Smooth muscle cell (in vitro differentiated cells): ENCODE results near the gene MYMK. TPM values are rescaled to one million over a fixed set of nuclear protein-coding genes. Genes with fewer than 3 reads are reported as not detected.

Experiments used
- DNase-seq: peaks from one replicate; lab custom pipeline; 2025; ENCODE audit not compliant: unreplicated experiment; lab: John Stamatoyannopoulos, UW
- H2AFZ ChIP-seq: fragments of 200-600 bp; sonication (generic); 2 replicates; pipeline ENCODE4 v1.6.0; 2016; ENCODE audit warnings: antibody characterized with exemption, low read depth, mild to moderate bottlenecking
- H3F3A ChIP-seq: fragments of 200-600 bp; sonication (generic); 2 replicates; pipeline ENCODE4 v1.6.0; 2017; ENCODE audit warnings: antibody characterized with exemption, low read depth
- H3K27ac ChIP-seq: fragments of 200-600 bp; sonication (generic); 2 replicates; pipeline ENCODE4 v1.5.1; 2016; ENCODE audit warnings: low read depth, mild to moderate bottlenecking
- H3K27me3 ChIP-seq: fragments of 200-600 bp; sonication (generic); 2 replicates; pipeline ENCODE4 v1.6.1; 2016; ENCODE audit warnings: low read depth, mild to moderate bottlenecking
- H3K36me3 ChIP-seq: fragments of 200-600 bp; sonication (generic); 2 replicates; pipeline ENCODE4 v1.5.1; 2016; ENCODE audit warnings: low read depth
- H3K4me1 ChIP-seq: fragments of 200-600 bp; sonication (generic); 2 replicates; pipeline ENCODE4 v1.5.1; 2016; ENCODE audit warnings: low read depth
- H3K4me2 ChIP-seq: fragments of 200-600 bp; sonication (generic); 2 replicates; pipeline ENCODE4 v1.6.0; 2016; ENCODE audit warnings: mild to moderate bottlenecking
- H3K4me3 ChIP-seq: fragments of 200-600 bp; sonication (generic); 2 replicates; pipeline ENCODE4 v1.5.1; 2016; ENCODE audit warnings: mild to moderate bottlenecking
- H3K79me2 ChIP-seq: fragments of 200-600 bp; sonication (generic); 2 replicates; pipeline ENCODE4 v1.6.0; 2016; ENCODE audit warnings: low read depth, mild to moderate bottlenecking
- H3K9ac ChIP-seq: fragments of 200-600 bp; sonication (generic); 2 replicates; pipeline ENCODE4 v1.6.0; 2016; ENCODE audit warnings: low read depth
- H3K9me3 ChIP-seq: fragments of 200-600 bp; sonication (generic); replicated peaks from 2 replicates; pipeline ENCODE4 v1.5.1; 2016; ENCODE audit warnings: low read depth
- H4K20me1 ChIP-seq: fragments of 200-600 bp; sonication (generic); 2 replicates; pipeline ENCODE4 v1.6.0; 2016; ENCODE audit warnings: low read depth
- CTCF ChIP-seq: fragments of 200-600 bp; sonication (generic); IDR thresholded peaks from 2 replicates; pipeline ENCODE4 v1.5.1; 2017; ENCODE audit warnings: borderline replicate concordance, mild to moderate bottlenecking, antibody characterized with exemption; ENCODE audit not compliant: insufficient read depth, poor library complexity, severe bottlenecking
- WGBS: methylation state at CpG from one replicate; pipeline ENCODE4 v1.1.7; 2016; ENCODE audit warnings: low lambda C conversion rate; 5-methylcytosine and 5-hydroxymethylcytosine counted together
- polyA plus RNA-seq: library from polyadenylated mRNA; unstranded; fragments of >200 nt; fragmentation: Nextera tagmentation; extraction: Ambion mirVana; gene quantifications from 2 replicates; pipeline ENCODE4 v1.2.1, GENCODE V29; 2016
- total RNA-seq: library from RNA; depleted of rRNA; stranded (reverse); fragments of >200 nt; gene quantifications from 2 replicates; pipeline ENCODE4 v1.2.3, GENCODE V29; 2014

MYMK gene
- total and polyA plus RNA-seq, 2 experiments from 2014 or later = not detected

DNA sequence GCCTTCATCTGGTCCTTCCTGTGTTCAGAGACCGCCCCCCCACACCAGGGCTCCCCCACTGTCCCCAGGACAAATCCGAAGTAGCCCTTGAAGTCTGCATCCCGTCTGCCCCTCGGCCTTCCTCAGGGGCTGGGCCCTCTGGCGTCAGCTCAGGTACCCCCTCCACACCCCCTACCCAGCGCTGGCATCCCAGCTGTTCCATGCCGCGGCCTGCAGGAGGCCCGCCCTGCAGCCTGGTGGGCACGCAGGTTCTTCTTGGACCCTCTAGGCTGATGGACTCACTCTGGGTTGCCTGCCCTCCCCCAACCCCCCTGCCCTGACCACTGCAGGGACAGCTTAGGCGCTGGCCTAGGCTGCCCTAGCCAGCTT is 52.5 kb downstream of the MYMK start:
- Histone ChIP-seq H3K27ac (no peak overlapping the region), H4K20me1 (peaks cover 15% of the 10 kb centered on the region), H3K9ac (no peak overlapping the region), H2AFZ (no peak overlapping the region), H3K4me3 (no peak overlapping the region), H3K36me3 (no peaks in the 10 kb centered on the region), H3K9me3 (no peaks in the 10 kb centered on the region), H3F3A (no peaks in the 10 kb centered on the region), H3K4me2 (no peak overlapping the region), H3K4me1 (no peaks in the 10 kb centered on the region), H3K79me2 (no peaks in the 10 kb centered on the region), H3K27me3 (no peaks in the 10 kb centered on the region)
- no peak for TF ChIP-seq CTCF
- 94% methylated on average over 7 of the region's 11 CpGs for WGBS
- no peak for DNase-seq

GRCh38 chr9:133471551-133472276 is 53.0 kb downstream of the MYMK start:
- Histone ChIP-seq H2AFZ (no peak overlapping the region), H3F3A (no peaks in the 10 kb centered on the region), H3K79me2 (no peaks in the 10 kb centered on the region), H3K9me3 (no peaks in the 10 kb centered on the region), H3K36me3 (no peaks in the 10 kb centered on the region), H3K27ac (no peak overlapping the region), H3K9ac (no peak overlapping the region), H3K4me3 (no peak overlapping the region), H4K20me1 (peaks cover 15% of the 10 kb centered on the region), H3K4me1 (no peaks in the 10 kb centered on the region), H3K27me3 (no peaks in the 10 kb centered on the region), H3K4me2 (no peak overlapping the region)
- TF ChIP-seq CTCF = no peak
- 94% methylated on average over 27 of the region's 27 CpGs for WGBS
- DNase-seq = no peak

DNA sequence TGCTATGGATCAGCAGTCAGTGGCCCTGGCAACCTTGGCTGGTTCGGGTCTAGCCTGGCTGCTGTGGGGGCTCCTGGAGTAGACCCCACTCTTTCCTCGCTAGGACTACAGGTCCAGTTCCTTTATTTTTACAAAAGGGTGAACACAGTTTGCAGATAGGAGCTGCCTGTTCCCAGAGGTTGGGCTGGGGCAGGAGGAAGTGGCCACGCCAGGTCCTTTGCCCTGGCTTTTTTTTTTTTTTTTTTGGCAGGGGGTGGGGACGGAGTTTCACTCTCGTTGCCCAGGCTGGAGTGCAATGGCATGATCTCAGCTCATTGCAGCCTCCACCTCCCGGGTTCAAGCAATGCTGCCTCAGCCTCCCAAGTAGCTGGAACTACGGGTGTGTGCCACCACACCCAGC is 53.8 kb downstream of the MYMK start:
- H3K9me3 ChIP-seq = no peaks in the 10 kb centered on the region
- no peak overlapping the region for H3K4me3 ChIP-seq
- peaks cover 15% of the 10 kb centered on the region for H4K20me1 ChIP-seq
- WGBS = 93% methylated on average over 7 of the region's 7 CpGs
- H3K27ac ChIP-seq = no peak overlapping the region
- no peaks in the 10 kb centered on the region for H3K36me3 ChIP-seq
- no peak overlapping the region for H3K4me2 ChIP-seq
- H3K79me2 ChIP-seq = no peaks in the 10 kb centered on the region
- H3K27me3 ChIP-seq = no peaks in the 10 kb centered on the region
- H3K4me1 ChIP-seq = no peaks in the 10 kb centered on the region
- DNase-seq = no peak
- H3F3A ChIP-seq = no peaks in the 10 kb centered on the region
- TF ChIP-seq CTCF = no peak
- H2AFZ ChIP-seq = no peak overlapping the region
- no peak overlapping the region for H3K9ac ChIP-seq

DNA sequence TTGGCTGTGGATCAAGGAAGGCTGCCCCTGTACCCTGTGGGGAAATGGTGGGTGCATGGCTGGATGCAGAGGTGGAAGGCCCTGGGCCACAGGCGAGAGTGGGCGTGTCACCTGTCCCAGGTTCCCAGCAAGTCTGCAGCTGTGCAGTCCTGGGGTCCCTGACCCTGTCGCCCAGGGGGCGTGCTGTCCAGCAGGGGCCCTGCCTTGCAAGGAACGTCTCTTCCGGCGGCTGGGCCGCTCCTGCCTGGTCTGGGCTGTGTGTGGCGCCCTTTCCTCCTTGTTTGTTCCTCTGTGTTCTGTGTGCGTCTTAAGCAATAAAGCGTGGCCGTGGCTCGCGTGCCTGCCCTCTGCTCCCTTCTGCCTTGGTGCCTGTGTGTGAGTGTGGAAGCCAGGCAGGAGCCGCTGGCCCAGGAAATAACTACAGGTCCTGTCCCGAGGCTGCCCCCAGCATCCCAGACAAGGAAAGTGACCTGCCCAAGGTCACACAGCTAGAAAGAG is 54.3 kb downstream of the MYMK start:
- Histone ChIP-seq H3K4me2 (no peak overlapping the region), H4K20me1 (peaks cover 11% of the 10 kb centered on the region), H3K79me2 (no peaks in the 10 kb centered on the region), H3K36me3 (no peaks in the 10 kb centered on the region), H3K4me1 (no peaks in the 10 kb centered on the region), H3F3A (no peaks in the 10 kb centered on the region), H3K9ac (no peak overlapping the region), H2AFZ (no peak overlapping the region), H3K27me3 (no peaks in the 10 kb centered on the region), H3K9me3 (no peaks in the 10 kb centered on the region), H3K27ac (no peak overlapping the region), H3K4me3 (no peak overlapping the region)
- DNase-seq = no peak
- WGBS = 77% methylated on average over 16 of the region's 16 CpGs
- TF ChIP-seq CTCF = no peak
